Upper lobe of left lung (tissue), 4 donors: ENCODE results near the gene STX2.

Experiments used
- EP300 ChIP-seq, 4 donors: sonication (generic); formaldehyde crosslinking; IDR thresholded peaks; one replicate each; pipeline ENCODE4 v1.5.1; 2017; ENCODE audit warnings: antibody characterized with exemption in 4 of 4, control low read depth in 2 of 4
- POLR2A ChIP-seq, 4 donors: fragments of 450-650 bp; IDR thresholded peaks; one replicate each; pipeline ENCODE4 v1.5.1; 2016 to 2017; ENCODE audit warnings: antibody characterized with exemption in 4 of 4, mild to moderate bottlenecking in 2 of 4
- POLR2AphosphoS5 ChIP-seq, 2 donors: sonication (generic); formaldehyde crosslinking; IDR thresholded peaks; one replicate each; pipeline ENCODE4 v1.5.1; 2017; ENCODE audit warnings: antibody characterized with exemption in 2 of 2
- TF ChIP-seq, protein P1 (sequence below), 6 experiments: fragments of 450-650 bp in 4 of 6; fragments of 200-600 bp in 2 of 6; sonication (generic) in 2 of 6; IDR thresholded peaks; one replicate each; pipeline ENCODE4 v1.5.1; 2016 to 2019; ENCODE audit warnings: antibody characterized with exemption in 6 of 6

GRCh38 chr12:130764475-130765185 is 74.4 kb downstream of the STX2 start:
- TF ChIP-seq, protein P1, sequence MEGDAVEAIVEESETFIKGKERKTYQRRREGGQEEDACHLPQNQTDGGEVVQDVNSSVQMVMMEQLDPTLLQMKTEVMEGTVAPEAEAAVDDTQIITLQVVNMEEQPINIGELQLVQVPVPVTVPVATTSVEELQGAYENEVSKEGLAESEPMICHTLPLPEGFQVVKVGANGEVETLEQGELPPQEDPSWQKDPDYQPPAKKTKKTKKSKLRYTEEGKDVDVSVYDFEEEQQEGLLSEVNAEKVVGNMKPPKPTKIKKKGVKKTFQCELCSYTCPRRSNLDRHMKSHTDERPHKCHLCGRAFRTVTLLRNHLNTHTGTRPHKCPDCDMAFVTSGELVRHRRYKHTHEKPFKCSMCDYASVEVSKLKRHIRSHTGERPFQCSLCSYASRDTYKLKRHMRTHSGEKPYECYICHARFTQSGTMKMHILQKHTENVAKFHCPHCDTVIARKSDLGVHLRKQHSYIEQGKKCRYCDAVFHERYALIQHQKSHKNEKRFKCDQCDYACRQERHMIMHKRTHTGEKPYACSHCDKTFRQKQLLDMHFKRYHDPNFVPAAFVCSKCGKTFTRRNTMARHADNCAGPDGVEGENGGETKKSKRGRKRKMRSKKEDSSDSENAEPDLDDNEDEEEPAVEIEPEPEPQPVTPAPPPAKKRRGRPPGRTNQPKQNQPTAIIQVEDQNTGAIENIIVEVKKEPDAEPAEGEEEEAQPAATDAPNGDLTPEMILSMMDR (IDR thresholded peaks at IDR 0.05) = no peak
- no peak for TF ChIP-seq EP300 (IDR thresholded peaks at IDR 0.05)
- TF ChIP-seq POLR2AphosphoS5 (IDR thresholded peaks at IDR 0.05) = no peak
- no peak for TF ChIP-seq POLR2A (IDR thresholded peaks at IDR 0.05)
